Measurements from ENCODE around the gene STAT2. TPM values are rescaled to one million over a fixed set of nuclear protein-coding genes. Genes with fewer than 3 reads are reported as not detected.

Gene STAT2
- total RNA-seq, 1 experiment from 2014 or later = 50.4 TPM

DNA sequence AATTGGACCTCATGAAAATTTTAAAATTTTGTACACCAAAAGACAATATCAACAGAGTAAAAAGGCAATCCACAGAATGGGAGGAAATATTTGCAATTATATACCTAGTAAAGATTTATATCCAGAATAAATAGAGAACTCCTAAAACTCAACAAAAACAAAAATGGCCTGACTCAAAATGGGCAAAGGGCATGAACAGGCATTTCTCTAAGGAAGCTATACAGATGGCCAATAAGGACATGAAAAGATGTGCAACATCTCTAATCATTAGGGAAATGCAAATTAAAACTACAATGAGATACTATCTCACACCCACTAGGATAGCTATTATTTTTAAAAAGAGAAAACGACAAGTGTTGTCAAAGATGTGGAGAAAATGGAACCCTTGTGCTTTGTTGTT lies 13.6 kb upstream of the STAT2 start:
- no peaks in the 10 kb centered on the region for H3K9me3 ChIP-seq (ENCODE audit: control insufficient read depth, insufficient read depth, low read depth, low read length)
- BruUV-seq (replicated peaks) = no TSS peak
- in situ Hi-C loops (cut with HindIII; ENCODE audit: low pct_unique_long_range_greater_than_20kb, low sequenced_read_pairs) = no loop called here
- intact Hi-C loops (cut with micrococcal nuclease; ENCODE audit: unreplicated experiment) = no loop called here
- H3K4me1 ChIP-seq (ENCODE audit: control insufficient read depth, insufficient read depth, low read length) = no peaks in the 10 kb centered on the region
- H3K36me3 ChIP-seq (ENCODE audit: control insufficient read depth, insufficient read depth, low read length) = no peaks in the 10 kb centered on the region
- no peak for DNase-seq (ENCODE audit: low read depth, low spot score)
- H3K4me3 ChIP-seq (ENCODE audit: low read depth in 2 of 2, low read length in 2 of 2) = no peak overlapping the region
- POLR2A ChIA-PET = interaction anchor here (0.6 kb wide), 1 partner anchor 30 kb away, joined by 6 read pairs; no protein-coding TSS in a partner anchor
- ATAC-seq = no peak
- TF ChIP-seq SIN3A (IDR thresholded peaks at IDR 0.05; ENCODE audit: borderline replicate concordance, insufficient read depth, low read depth, low read length) = no peak
- H3K27me3 ChIP-seq (ENCODE audit: control insufficient read depth, insufficient read depth, low read length) = no peaks in the 10 kb centered on the region
- no peak overlapping the region for H3K27ac ChIP-seq (ENCODE audit: low read length)
- CTCF ChIA-PET = no interaction called here

- POLR2A ChIA-PET = interaction anchor here (0.6 kb wide), 1 partner anchor 1924 kb away, joined by 3 read pairs; no protein-coding TSS in a partner anchor
- CTCF ChIA-PET = no interaction called here
- TF ChIP-seq SIN3A (IDR thresholded peaks at IDR 0.05; ENCODE audit: borderline replicate concordance, insufficient read depth, low read depth, low read length) (no peak), REST (IDR thresholded peaks at IDR 0.05; ENCODE audit: insufficient read depth in 1 of 2, low read depth in 2 of 2, low read length in 1 of 2) (no peak), TCF7L2 (IDR thresholded peaks at IDR 0.05; ENCODE audit: low read depth, low read length) (no peak), CTCF (IDR thresholded peaks at IDR 0.05) (no peak), POLR2AphosphoS5 (IDR thresholded peaks at IDR 0.05; ENCODE audit: low read depth, low read length) (no peak)
- Histone ChIP-seq H3K27me3 (ENCODE audit: control insufficient read depth, insufficient read depth, low read length) (no peaks in the 10 kb centered on the region), H3K4me3 (ENCODE audit: low read depth in 2 of 2, low read length in 2 of 2) (no peak overlapping the region), H3K27ac (ENCODE audit: low read length) (no peak overlapping the region), H3K9me3 (ENCODE audit: control insufficient read depth, insufficient read depth, low read depth, low read length) (no peaks in the 10 kb centered on the region), H3K36me3 (ENCODE audit: control insufficient read depth, insufficient read depth, low read length) (no peaks in the 10 kb centered on the region), H3K4me1 (ENCODE audit: control insufficient read depth, insufficient read depth, low read length) (no peaks in the 10 kb centered on the region)
- intact Hi-C loops (cut with micrococcal nuclease; ENCODE audit: unreplicated experiment) (loop anchor here (10.0 kb wide), 1 partner anchor 98 kb away; the partner anchor contains the start of gene SPRYD4), in situ Hi-C loops (cut with HindIII; ENCODE audit: low pct_unique_long_range_greater_than_20kb, low sequenced_read_pairs) (no loop called here)
- DNase-seq (ENCODE audit: low read depth, low spot score) = no peak
- no TSS peak for BruUV-seq (replicated peaks)
- peak; percentile 55 for ATAC-seq
Measured at GRCh38 chr12:56366948-56367347, 7.0 kb upstream of the STAT2 start.
